Neural cell (in vitro differentiated cells): ENCODE results near the gene TMEM134. TPM values are rescaled to one million over a fixed set of nuclear protein-coding genes. Genes with fewer than 3 reads are reported as not detected.

Experiments used
- H2AFZ ChIP-seq: fragments of 200-600, 300-800 bp; sonication (generic), shearing (Covaris generic); 2 replicates; pipeline ENCODE4 v1.6.0; 2014; ENCODE audit warnings: low read depth, mild to moderate bottlenecking, antibody characterized with exemption, low read length, moderate library complexity
- H3F3A ChIP-seq: fragments of 200-600 bp; shearing (Covaris generic); 2 replicates; pipeline ENCODE4 v1.6.1; 2016; ENCODE audit warnings: mild to moderate bottlenecking, moderate library complexity, mixed read lengths, antibody characterized with exemption, low read length; ENCODE audit not compliant: insufficient read depth, poor library complexity, severe bottlenecking
- H3K27ac ChIP-seq: fragments of 200-600, 300-800 bp; sonication (generic), shearing (Covaris generic); 2 replicates; pipeline ENCODE4 v1.5.1; 2014; ENCODE audit warnings: mild to moderate bottlenecking, low read length, moderate library complexity
- H3K27me3 ChIP-seq: fragments of 300-800, 200-600 bp; sonication (generic), shearing (Covaris generic); 2 replicates; pipeline ENCODE4 v1.6.0; 2014; ENCODE audit warnings: mild to moderate bottlenecking, low read depth, low read length, moderate library complexity; ENCODE audit not compliant: insufficient read depth
- H3K36me3 ChIP-seq: fragments of 300-800, 200-600 bp; sonication (generic), shearing (Covaris generic); 2 replicates; pipeline ENCODE4 v1.5.1; 2014; ENCODE audit warnings: mild to moderate bottlenecking, antibody characterized with exemption, low read length, moderate library complexity; ENCODE audit not compliant: insufficient read depth
- H3K4me2 ChIP-seq: fragments of 300-800, 200-600 bp; sonication (generic), shearing (Covaris generic); 2 replicates; pipeline ENCODE4 v1.6.0; 2014; ENCODE audit warnings: mild to moderate bottlenecking, low read length
- H3K4me3 ChIP-seq: fragments of 300-800, 200-600 bp; sonication (generic), shearing (Covaris generic); 2 replicates; pipeline ENCODE4 v1.5.1; 2014; ENCODE audit warnings: mild to moderate bottlenecking, low read length, moderate library complexity
- H3K79me2 ChIP-seq: fragments of 200-600 bp; shearing (Covaris generic); replicated peaks from 2 replicates; pipeline ENCODE4 v1.6.0; 2014; ENCODE audit warnings: mild to moderate bottlenecking, low read length, moderate library complexity; ENCODE audit not compliant: insufficient read depth
- H3K9ac ChIP-seq: fragments of 300-800, 200-600 bp; sonication (generic), shearing (Covaris generic); 2 replicates; pipeline ENCODE4 v1.6.1; 2016; ENCODE audit warnings: mild to moderate bottlenecking, low read length, mixed read lengths
- H3K9me2 ChIP-seq: fragments of 200-600 bp; shearing (Covaris generic); 2 replicates; pipeline ENCODE4 v1.6.1; 2016; ENCODE audit warnings: mild to moderate bottlenecking, low read length, mixed read lengths; ENCODE audit not compliant: insufficient read depth
- H3K9me3 ChIP-seq: fragments of 200-600, 300-800 bp; sonication (generic), shearing (Covaris generic); 2 replicates; pipeline ENCODE4 v1.6.1; 2016; ENCODE audit warnings: mild to moderate bottlenecking, mixed run types, low read length, moderate library complexity, mixed read lengths
- H4K20me1 ChIP-seq: fragments of 200-600 bp; shearing (Covaris generic); 2 replicates; pipeline ENCODE4 v1.6.1; 2016; ENCODE audit warnings: mild to moderate bottlenecking, mixed run types; ENCODE audit not compliant: insufficient read depth
- CTCF ChIP-seq: fragments of 450-650 bp; IDR thresholded peaks from 2 replicates; pipeline ENCODE4 v1.5.1; 2014; ENCODE audit warnings: antibody characterized with exemption, mild to moderate bottlenecking, moderate library complexity; ENCODE audit not compliant: poor library complexity, severe bottlenecking
- EP300 ChIP-seq: fragments of 450-650 bp; conservative IDR thresholded peaks from 2 replicates; pipeline ENCODE4 v1.6.1; 2014; ENCODE audit warnings: antibody characterized with exemption, mild to moderate bottlenecking, moderate library complexity; ENCODE audit not compliant: poor library complexity, severe bottlenecking
- EZH2 ChIP-seq: fragments of 200-600, 300-800 bp; shearing (Covaris generic), sonication (generic); IDR thresholded peaks from 2 replicates; pipeline ENCODE4 v1.6.1; 2014; ENCODE audit warnings: antibody characterized with exemption, low read length, borderline replicate concordance, mild to moderate bottlenecking; ENCODE audit not compliant: insufficient read depth, poor library complexity, severe bottlenecking
- MXI1 ChIP-seq: fragments of 450-650 bp; conservative IDR thresholded peaks from 2 replicates; pipeline ENCODE4 v1.6.1; 2014; ENCODE audit warnings: antibody characterized with exemption, mild to moderate bottlenecking; ENCODE audit not compliant: poor library complexity, severe bottlenecking
- POLR2AphosphoS5 ChIP-seq: IDR thresholded peaks from 2 replicates; pipeline ENCODE4 v1.6.1; 2012
- RAD21 ChIP-seq: fragments of 450-650 bp; conservative IDR thresholded peaks from 2 replicates; pipeline ENCODE4 v1.6.1; 2014; ENCODE audit warnings: antibody characterized with exemption, mild to moderate bottlenecking, moderate library complexity
- REST ChIP-seq: IDR thresholded peaks from 2 replicates; pipeline ENCODE4 v1.6.1; 2012; ENCODE audit warnings: borderline replicate concordance
- SMC3 ChIP-seq: fragments of 450-650 bp; conservative IDR thresholded peaks from 2 replicates; pipeline ENCODE4 v1.6.1; 2014; ENCODE audit warnings: antibody characterized with exemption, mild to moderate bottlenecking, moderate library complexity; ENCODE audit not compliant: poor library complexity
- TAF1 ChIP-seq: IDR thresholded peaks from 2 replicates; pipeline ENCODE4 v1.6.1; 2012; ENCODE audit warnings: low read depth
- polyA plus RNA-seq: library from polyadenylated mRNA; depleted of rRNA; stranded (reverse); fragments of >200 nt; gene quantifications from 2 replicates; pipeline ENCODE4 v1.2.3, GENCODE V29; 2014

Gene TMEM134
- polyA plus RNA-seq, 1 donor from 2014 or later: 50.3 TPM

GRCh38 chr11:67463680-67464410 lies 5.2 kb downstream of the TMEM134 start:
- H3K9me3 ChIP-seq: no peaks in the 10 kb centered on the region
- H2AFZ ChIP-seq: no peak overlapping the region
- TF ChIP-seq EZH2 (no peak), SMC3 (no peak), MXI1 (no peak), REST (no peak), POLR2AphosphoS5 (no peak), TAF1 (no peak), RAD21 (no peak), EP300 (no peak), CTCF (no peak)
- no peak overlapping the region for H3K9ac ChIP-seq
- H4K20me1 ChIP-seq: no peaks in the 10 kb centered on the region
- H3K27me3 ChIP-seq: no peaks in the 10 kb centered on the region
- H3K36me3 ChIP-seq: no peaks in the 10 kb centered on the region
- no peaks in the 10 kb centered on the region for H3K79me2 ChIP-seq
- H3K4me2 ChIP-seq: no peak overlapping the region
- H3K9me2 ChIP-seq: no peaks in the 10 kb centered on the region
- H3K4me3 ChIP-seq: peak overlapping the region; percentile 71
- H3K27ac ChIP-seq: no peak overlapping the region
- no peaks in the 10 kb centered on the region for H3F3A ChIP-seq

GRCh38 chr11:67463186-67463585 lies 5.9 kb downstream of the TMEM134 start:
- Histone ChIP-seq H4K20me1 (no peaks in the 10 kb centered on the region), H2AFZ (no peak overlapping the region), H3K79me2 (no peaks in the 10 kb centered on the region), H3F3A (no peaks in the 10 kb centered on the region), H3K4me2 (no peak overlapping the region), H3K27me3 (no peaks in the 10 kb centered on the region), H3K27ac (no peak overlapping the region), H3K9me3 (no peaks in the 10 kb centered on the region), H3K4me3 (no peak overlapping the region), H3K9me2 (no peaks in the 10 kb centered on the region), H3K9ac (no peak overlapping the region), H3K36me3 (no peaks in the 10 kb centered on the region)
- no peak for TF ChIP-seq POLR2AphosphoS5
- no peak for TF ChIP-seq EZH2
- TF ChIP-seq EP300: no peak
- TF ChIP-seq RAD21: no peak
- no peak for TF ChIP-seq REST
- TF ChIP-seq SMC3: no peak
